HG02763 (cell line): ENCODE data around the gene TMEM200A.
"Not testable (repeated sequence)": the region's sequence is repeated elsewhere in the genome, so short reads cannot be mapped to it uniquely, and the experiment has no call there.

Source experiments
- ATAC-seq: cut with Tn5 transposase; IDR thresholded peaks from one replicate; pipeline ENCODE4 v1.9.1; 2021; ENCODE audit warnings: mild to moderate bottlenecking, moderate library complexity; ENCODE audit not compliant: unreplicated experiment

The TMEM200A gene

GRCh38 chr6:130365166-130366106, at the start of gene TMEM200A:
TMEM200A (plus strand) TSS chr6:130366017; CDS start chr6:130440423, 74,406 bp downstream.
- no peak for ATAC-seq

- ATAC-seq: no peak
These were observed 44.9 kb upstream of the TMEM200A start for GRCh38 chr6:130320908-130321307.

GRCh38 chr6:130322673-130323268, 43.0 kb upstream of the TMEM200A start:
- no peak for ATAC-seq

DNA sequence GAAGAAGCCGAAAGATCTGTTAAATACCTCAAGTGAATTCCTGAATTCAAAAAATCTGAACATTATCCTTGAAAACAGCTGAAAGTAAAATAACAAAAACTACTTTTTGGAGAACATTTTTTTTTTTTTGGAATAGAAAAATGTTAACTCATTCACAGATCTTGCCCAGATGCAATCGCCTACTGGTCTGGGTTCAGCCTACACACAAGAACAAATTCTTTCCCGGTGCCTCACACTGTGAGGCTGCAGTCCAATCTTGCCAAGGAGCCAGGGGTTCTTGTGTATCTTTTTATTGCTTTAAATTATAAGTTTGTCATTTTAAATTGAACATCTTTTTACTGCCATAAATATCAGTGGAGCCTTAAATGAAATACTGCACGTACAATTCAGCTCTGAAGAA, 41.2 kb upstream of the TMEM200A start:
- ATAC-seq: no peak

GRCh38 chr6:130326496-130326895, 39.3 kb upstream of the TMEM200A start:
- no peak for ATAC-seq

DNA sequence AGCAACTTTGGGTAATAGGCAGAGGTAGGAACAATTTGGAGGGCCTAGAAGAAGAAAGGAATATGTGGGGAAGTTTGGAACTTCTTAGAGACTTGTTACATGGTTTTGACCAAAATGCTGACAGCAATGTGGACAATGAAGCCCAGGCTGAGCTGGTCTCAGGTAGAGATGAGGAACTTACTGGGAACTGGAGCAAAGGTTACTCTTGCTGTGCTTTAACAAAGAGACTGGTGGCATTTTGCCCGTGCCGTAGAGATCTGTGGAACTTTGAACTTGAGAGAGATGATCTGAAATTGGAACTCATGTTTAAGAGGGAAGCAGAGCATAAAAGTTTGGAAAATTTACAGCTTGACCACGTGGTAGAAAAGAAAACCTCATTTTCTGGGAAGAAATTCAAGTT, 28.3 kb upstream of the TMEM200A start:
- ATAC-seq: no peak

- ATAC-seq: not testable (repeated sequence)
These were observed 19.5 kb upstream of the TMEM200A start for GRCh38 chr6:130346324-130346723.

DNA sequence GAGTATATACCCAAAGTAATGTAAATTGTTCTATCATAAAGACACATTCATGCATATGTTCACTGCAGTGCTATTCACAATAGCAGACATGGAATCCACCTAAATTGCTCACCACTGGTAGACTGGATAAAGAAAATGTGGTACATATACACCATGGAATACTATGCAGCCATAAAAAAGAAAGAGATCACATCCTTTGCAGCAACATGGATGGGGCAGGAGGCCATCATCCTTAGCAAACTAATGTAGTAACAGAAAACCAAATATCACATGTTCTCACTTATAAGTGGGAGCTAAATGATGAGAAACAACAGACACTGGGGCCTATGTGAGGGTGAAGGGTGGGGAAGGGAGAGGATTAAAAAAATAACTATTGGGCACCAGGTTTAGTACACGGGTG, 11.5 kb upstream of the TMEM200A start:
- ATAC-seq: no peak

- no peak for ATAC-seq
These were observed 10.2 kb upstream of the TMEM200A start for GRCh38 chr6:130355572-130355971.

DNA sequence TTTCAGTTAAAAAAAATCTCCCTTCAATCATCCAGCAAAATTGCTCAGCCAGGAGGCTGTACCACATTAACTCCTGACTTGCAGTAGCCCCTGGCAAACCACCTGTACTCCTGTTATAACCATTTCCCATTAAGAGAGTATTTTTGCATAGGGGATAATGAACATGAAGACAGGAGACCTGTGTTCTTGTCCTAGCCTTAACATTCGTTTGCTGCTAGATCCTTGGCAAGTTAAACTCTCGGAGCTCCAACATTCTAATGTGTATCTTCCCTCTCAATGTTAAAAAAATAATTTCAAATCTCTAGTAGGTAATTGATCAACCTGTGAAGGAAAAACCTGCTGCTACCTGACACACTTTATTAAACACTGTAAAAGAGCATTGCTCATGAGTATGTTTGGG, 8.4 kb upstream of the TMEM200A start:
- no peak for ATAC-seq

DNA sequence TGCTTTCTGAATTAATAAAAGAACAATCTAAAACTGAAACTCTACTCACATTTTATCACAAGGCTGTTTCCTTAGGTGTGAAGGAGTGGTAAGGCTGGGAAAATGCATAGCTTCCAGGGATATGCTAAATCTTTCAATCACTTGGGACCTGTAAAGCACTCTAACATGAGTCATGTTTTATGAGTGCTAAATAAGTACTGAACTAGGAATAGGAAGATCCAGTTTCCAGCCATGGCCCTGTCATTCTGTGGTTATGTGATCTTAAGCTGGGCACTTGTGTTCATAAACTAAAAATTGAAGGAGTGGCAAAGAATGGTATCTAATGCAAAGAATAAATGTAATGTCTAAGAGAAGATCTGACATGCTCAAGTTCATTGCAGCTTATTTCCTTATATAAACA, 6.1 kb upstream of the TMEM200A start:
- no peak for ATAC-seq

DNA sequence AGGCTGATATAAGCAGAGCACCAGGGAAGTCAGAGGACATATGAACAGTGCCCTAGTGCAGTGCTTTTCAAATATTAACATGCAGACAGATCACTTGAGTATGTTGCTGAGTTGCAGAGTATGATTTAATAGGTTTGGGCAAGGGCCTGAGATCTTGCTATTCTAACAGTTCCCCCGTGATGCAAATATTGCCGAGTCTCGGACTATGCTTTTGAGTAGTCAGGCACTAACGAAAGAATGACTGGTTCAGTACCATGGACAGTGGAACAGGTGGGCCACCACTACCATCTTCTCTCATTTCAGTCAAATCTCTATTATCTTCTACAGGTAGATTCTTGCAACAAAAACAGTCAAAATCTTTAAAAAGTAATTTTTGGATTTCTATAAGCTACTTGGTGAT, 3.7 kb upstream of the TMEM200A start:
- no peak for ATAC-seq

- ATAC-seq: no peak
These were observed 1.5 kb upstream of the TMEM200A start for GRCh38 chr6:130364224-130364780.

DNA sequence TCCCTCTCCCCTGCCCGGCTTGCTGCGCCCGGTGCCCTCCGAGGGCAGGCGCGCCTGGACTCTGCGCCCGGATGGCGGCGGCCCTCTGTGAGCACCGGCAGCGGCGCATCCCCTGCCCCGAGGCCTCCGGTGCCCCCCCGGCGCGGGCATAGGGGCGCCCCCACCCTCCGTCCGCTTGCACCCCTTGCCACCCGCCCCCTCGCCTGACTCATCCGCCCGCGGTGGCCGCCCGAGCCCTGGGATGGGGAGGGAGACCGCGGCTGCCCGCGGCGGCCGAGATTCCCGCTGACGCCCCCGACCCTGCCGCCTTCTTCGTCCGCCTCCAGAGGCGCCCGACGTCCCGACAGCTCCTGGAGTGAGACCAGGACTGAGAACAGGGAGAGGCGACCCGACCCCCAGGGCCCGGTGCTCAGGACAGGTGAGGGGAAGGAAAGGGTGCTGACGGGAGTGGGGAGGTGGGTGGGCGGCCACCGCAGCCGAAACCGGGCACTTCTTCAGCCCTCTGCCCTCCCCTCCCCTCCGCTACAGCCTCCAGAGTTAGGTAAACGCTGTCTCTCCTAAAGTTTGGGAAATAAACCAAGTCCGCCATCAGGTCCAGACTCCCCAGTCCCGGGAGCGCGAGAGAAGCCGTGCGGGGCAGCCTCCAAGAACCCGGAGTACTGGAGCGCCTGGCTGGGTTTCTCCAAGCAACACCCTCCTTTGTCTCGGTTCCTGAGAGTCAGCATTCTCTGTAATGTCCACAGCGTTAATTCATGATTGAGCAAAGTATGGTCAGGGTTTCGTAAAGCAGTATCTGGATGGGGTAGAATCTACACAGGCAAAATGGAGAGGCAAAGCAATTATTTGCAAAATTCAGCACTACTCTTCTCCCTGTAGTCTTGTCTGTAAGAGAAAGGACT, 539 bp downstream of the TMEM200A start:
- no peak for ATAC-seq

DNA sequence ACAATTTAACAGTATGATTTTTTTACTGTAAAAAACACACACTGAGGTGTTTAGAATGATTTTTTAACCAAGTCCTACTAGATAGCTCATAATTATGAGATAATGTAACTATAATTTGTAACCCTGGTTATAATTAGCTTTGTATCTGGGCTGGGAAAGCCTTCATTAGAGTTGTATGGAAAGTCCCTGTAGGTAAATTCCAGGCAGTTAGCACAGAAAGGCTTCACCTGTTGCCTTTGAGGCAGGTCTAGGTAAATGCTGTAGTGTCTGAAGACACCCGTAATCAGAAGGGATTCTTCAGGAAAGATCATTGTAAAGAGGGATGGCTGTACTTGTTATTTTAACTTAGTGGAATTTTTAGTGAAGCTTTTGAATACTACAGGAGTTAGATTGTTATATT, 1.9 kb downstream of the TMEM200A start:
- ATAC-seq: no peak

DNA sequence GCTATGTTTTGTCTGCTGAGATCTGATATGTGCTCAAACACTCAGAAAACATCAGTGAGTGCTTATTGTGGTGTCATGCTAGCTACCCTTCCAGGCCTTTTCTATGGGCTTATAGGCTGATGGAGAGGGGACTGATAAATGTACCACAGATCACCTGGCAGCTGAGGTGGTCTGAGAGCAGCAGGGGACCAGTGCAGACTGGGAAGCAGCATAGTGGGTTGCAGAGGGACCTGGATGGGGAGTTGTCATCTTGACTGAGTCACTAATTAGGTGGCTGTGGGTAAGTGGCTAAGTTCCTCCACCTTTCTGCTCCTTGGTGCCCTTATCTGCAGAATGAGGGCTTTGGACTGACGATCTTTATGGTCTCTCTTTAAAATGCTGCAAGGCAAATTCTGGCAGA, 2.8 kb downstream of the TMEM200A start:
- ATAC-seq: no peak

DNA sequence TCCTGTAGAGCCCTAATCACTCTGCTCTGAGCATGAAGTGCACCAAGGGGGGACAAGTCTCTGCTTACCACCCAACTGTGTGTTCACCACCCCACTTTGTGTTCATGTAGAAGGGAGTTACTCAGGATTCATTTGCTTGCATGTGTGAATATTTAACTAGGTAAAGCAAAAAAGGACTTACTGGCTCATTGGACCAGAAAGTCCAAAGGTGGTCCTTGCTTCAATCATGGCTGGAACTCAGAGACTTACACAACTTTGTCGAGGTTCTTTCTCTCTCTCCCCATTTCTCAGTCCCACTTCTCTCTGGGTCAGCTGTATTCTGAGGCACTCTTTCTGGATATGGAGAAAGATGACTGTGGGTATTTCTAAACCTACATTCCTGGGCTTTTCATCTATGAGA, 4.0 kb downstream of the TMEM200A start:
- no peak for ATAC-seq

DNA sequence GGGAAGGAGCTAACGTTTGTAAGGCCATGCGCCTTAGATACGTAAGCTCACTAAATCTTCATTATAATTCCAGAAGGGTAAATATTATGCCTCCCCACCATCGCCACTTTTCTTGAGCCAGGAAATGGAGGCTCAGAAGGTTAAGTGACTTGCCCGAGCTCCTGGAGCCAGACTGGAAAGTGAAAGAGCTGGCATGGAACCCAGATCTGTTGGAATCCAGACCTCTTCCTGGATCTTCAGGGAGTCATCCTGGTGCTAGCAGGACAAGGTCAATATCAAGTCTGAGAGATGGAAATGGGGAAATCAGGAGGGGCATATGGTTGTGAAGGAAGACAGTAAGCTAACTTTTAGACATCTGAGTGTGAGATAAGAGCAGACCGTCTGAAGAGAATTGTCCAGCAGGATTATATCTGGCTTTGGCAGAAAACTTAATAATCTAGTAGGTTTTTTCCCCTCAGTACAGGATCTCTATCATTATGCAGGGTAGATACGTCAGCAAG, 6.2 kb downstream of the TMEM200A start:
- ATAC-seq: no peak

- ATAC-seq: no peak
These were observed 7.0 kb downstream of the TMEM200A start for GRCh38 chr6:130372786-130373185.

GRCh38 chr6:130373992-130374391, 8.2 kb downstream of the TMEM200A start:
- ATAC-seq: no peak

- no peak for ATAC-seq
These were observed 11.1 kb downstream of the TMEM200A start for GRCh38 chr6:130376936-130377335.
